GM12892 (cell line): ENCODE results near the gene CHST11.

Experiments used
- POLR2AphosphoS5 ChIP-seq: IDR thresholded peaks from 2 replicates; pipeline ENCODE4 v1.6.1; 2011; ENCODE audit warnings: low read depth, low read length, control low read depth
- TAF1 ChIP-seq: IDR thresholded peaks from 2 replicates; pipeline ENCODE4 v1.6.1; 2011; ENCODE audit warnings: low read depth, mild to moderate bottlenecking, control low read depth, low read length, borderline replicate concordance

- no peak for TF ChIP-seq TAF1
- no peak for TF ChIP-seq POLR2AphosphoS5
These were observed 142.7 kb downstream of the CHST11 start for GRCh38 chr12:104599272-104600035.
